ENCODE results near the gene DCTN2.

Gene DCTN2

GRCh38 chr12:57549909-57550640 is 3.1 kb upstream of the DCTN2 start, which contains the start of gene KIF5A:
Gene KIF5A (plus strand): TSS chr12:57550044. CDS start chr12:57550272, 228 bp downstream.
- DNase-seq (ENCODE audit: low spot score), result peak; percentile 49

GRCh38 chr12:57549203-57549908 is 2.4 kb upstream of the DCTN2 start:
- no peak for DNase-seq (ENCODE audit: low spot score)

GRCh38 chr12:57548488-57548887 is 1.5 kb upstream of the DCTN2 start:
- DNase-seq (ENCODE audit: low spot score), result no peak

- DNase-seq (ENCODE audit: low spot score), result no peak
Measured at GRCh38 chr12:57548013-57548315, 972 bp upstream of the DCTN2 start.

- no peak for DNase-seq (ENCODE audit: low spot score)
Measured at GRCh38 chr12:57547288-57548012, 458 bp upstream of the DCTN2 start.

GRCh38 chr12:57545809-57546437 is 1.1 kb downstream of the DCTN2 start:
- DNase-seq (ENCODE audit: low spot score), result no peak

GRCh38 chr12:57543581-57543980 is 3.4 kb downstream of the DCTN2 start:
- DNase-seq (ENCODE audit: low spot score), result no peak

- DNase-seq (ENCODE audit: low spot score), result no peak
Measured at GRCh38 chr12:57541717-57542116, 5.3 kb downstream of the DCTN2 start.

GRCh38 chr12:57541001-57541400 is 6.0 kb downstream of the DCTN2 start:
- DNase-seq (ENCODE audit: low spot score), result no peak

- no peak for DNase-seq (ENCODE audit: low spot score)
Measured at GRCh38 chr12:57539134-57539768, 7.7 kb downstream of the DCTN2 start.

- DNase-seq (ENCODE audit: low spot score), result no peak
Measured at GRCh38 chr12:57536597-57536942, 10.4 kb downstream of the DCTN2 start.

GRCh38 chr12:57535764-57536596 is 11.0 kb downstream of the DCTN2 start:
- DNase-seq (ENCODE audit: low spot score), result no peak

- no peak for DNase-seq (ENCODE audit: low spot score)
Measured at GRCh38 chr12:57534991-57535543, 11.9 kb downstream of the DCTN2 start.

GRCh38 chr12:57534250-57534649 is 12.7 kb downstream of the DCTN2 start:
- no peak for DNase-seq (ENCODE audit: low spot score)

GRCh38 chr12:57533108-57533507 is 13.9 kb downstream of the DCTN2 start:
- DNase-seq (ENCODE audit: low spot score), result no peak

- DNase-seq (ENCODE audit: low spot score), result no peak
Measured at GRCh38 chr12:57531836-57532235, 15.2 kb downstream of the DCTN2 start.

GRCh38 chr12:57530396-57531142 is 16.4 kb downstream of the DCTN2 start:
- no peak for DNase-seq (ENCODE audit: low spot score)

GRCh38 chr12:57529831-57530230 is 17.2 kb downstream of the DCTN2 start:
- DNase-seq (ENCODE audit: low spot score), result no peak

- DNase-seq (ENCODE audit: low spot score), result no peak
Measured at GRCh38 chr12:57528831-57529555, 18.0 kb downstream of the DCTN2 start.

GRCh38 chr12:57528176-57528575 is 18.8 kb downstream of the DCTN2 start:
- no peak for DNase-seq (ENCODE audit: low spot score)
